ENCODE data around the gene CSMD2. TPM values are rescaled to one million over a fixed set of nuclear protein-coding genes. Genes with fewer than 3 reads are reported as not detected.

The CSMD2 gene
- total RNA-seq, 2 donors from 2014 or later: not detected

- no peak for ATAC-seq
- Mint-ChIP-seq H3K27ac (no peak overlapping the region), H3K9me3 (no peaks in the 10 kb centered on the region), H3K36me3 (no peaks in the 10 kb centered on the region)
- no peak for DNase-seq (ENCODE audit: low spot score in 2 of 2)
Observed at GRCh38 chr1:33784876-33785275, 380.2 kb downstream of the CSMD2 start.

- no peaks in the 10 kb centered on the region for H3K9me3 Mint-ChIP-seq
- H3K27ac Mint-ChIP-seq: no peak overlapping the region
- no peaks in the 10 kb centered on the region for H3K36me3 Mint-ChIP-seq
- no peak for ATAC-seq
- no peak for DNase-seq (ENCODE audit: low spot score in 2 of 2)
Observed at GRCh38 chr1:33782776-33783175, 382.3 kb downstream of the CSMD2 start.

- no peak overlapping the region for H3K27ac Mint-ChIP-seq
- no peak for DNase-seq (ENCODE audit: low spot score in 2 of 2)
- no peaks in the 10 kb centered on the region for H3K36me3 Mint-ChIP-seq
- ATAC-seq: no peak
- no peaks in the 10 kb centered on the region for H3K9me3 Mint-ChIP-seq
Observed at GRCh38 chr1:33781652-33782051, 383.4 kb downstream of the CSMD2 start.

- DNase-seq (ENCODE audit: low spot score in 2 of 2) (no peak), ATAC-seq (no peak)
- Mint-ChIP-seq H3K9me3 (no peaks in the 10 kb centered on the region), H3K27ac (no peak overlapping the region), H3K36me3 (peaks cover 0 to 6% of the 10 kb centered on the region in 2 donors)
Observed at GRCh38 chr1:33777337-33777736, 387.7 kb downstream of the CSMD2 start.

- ATAC-seq: no peak
Observed at GRCh38 chr1:33768821-33769220, 396.2 kb downstream of the CSMD2 start.

GRCh38 chr1:33768106-33768505, 396.9 kb downstream of the CSMD2 start:
- H3K27ac Mint-ChIP-seq: no peak overlapping the region
- ATAC-seq: no peak

More at GRCh38 chr1:33768821-33769220, 396.2 kb downstream of the CSMD2 start:
- DNase-seq (ENCODE audit: low spot score in 2 of 2): no peak
- Mint-ChIP-seq H3K27ac (no peak overlapping the region), H3K36me3 (peaks cover 0 to 6% of the 10 kb centered on the region in 2 donors), H3K9me3 (no peaks in the 10 kb centered on the region)

GRCh38 chr1:33764149-33764548, 400.9 kb downstream of the CSMD2 start:
- H3K9me3 Mint-ChIP-seq: peaks cover 0 to under 1% of the 10 kb centered on the region in 2 donors
- no peak for DNase-seq (ENCODE audit: low spot score in 2 of 2)
- H3K36me3 Mint-ChIP-seq: no peaks in the 10 kb centered on the region
- no peak for ATAC-seq
- H3K27ac Mint-ChIP-seq: no peak overlapping the region

More at GRCh38 chr1:33768106-33768505, 396.9 kb downstream of the CSMD2 start:
- DNase-seq (ENCODE audit: low spot score in 2 of 2): no peak
- H3K9me3 Mint-ChIP-seq: no peaks in the 10 kb centered on the region
- H3K36me3 Mint-ChIP-seq: peaks cover 0 to 2% of the 10 kb centered on the region in 2 donors

GRCh38 chr1:33763406-33763805, 401.6 kb downstream of the CSMD2 start:
- Mint-ChIP-seq H3K27ac (no peak overlapping the region), H3K9me3 (peaks cover 3 to 7% of the 10 kb centered on the region in 2 donors), H3K36me3 (no peaks in the 10 kb centered on the region)
- ATAC-seq (no peak), DNase-seq (ENCODE audit: low spot score in 2 of 2) (no peak)

GRCh38 chr1:33762962-33763361, 402.1 kb downstream of the CSMD2 start:
- DNase-seq (ENCODE audit: low spot score in 2 of 2) (no peak), ATAC-seq (no peak)
- Mint-ChIP-seq H3K9me3 (peaks cover 3 to 7% of the 10 kb centered on the region in 2 donors), H3K27ac (no peak overlapping the region), H3K36me3 (no peaks in the 10 kb centered on the region)

- ATAC-seq (no peak), DNase-seq (ENCODE audit: low spot score in 2 of 2) (no peak)
- no peaks in the 10 kb centered on the region for H3K36me3 Mint-ChIP-seq
- peaks cover 8 to 11% of the 10 kb centered on the region in 2 donors for H3K9me3 Mint-ChIP-seq
- no peak overlapping the region for H3K27ac Mint-ChIP-seq
Observed at GRCh38 chr1:33762109-33762830, 402.8 kb downstream of the CSMD2 start.

- no peaks in the 10 kb centered on the region for H3K36me3 Mint-ChIP-seq
- peaks cover 8 to 21% of the 10 kb centered on the region in 2 donors for H3K9me3 Mint-ChIP-seq
- H3K27ac Mint-ChIP-seq: no peak overlapping the region
- no peak for ATAC-seq
- DNase-seq (ENCODE audit: low spot score in 2 of 2): no peak
Observed at GRCh38 chr1:33758698-33759097, 406.3 kb downstream of the CSMD2 start.

- Mint-ChIP-seq H3K36me3 (peaks cover 0 to 9% of the 10 kb centered on the region in 2 donors), H3K27ac (no peak overlapping the region), H3K9me3 (peaks cover 22 to 27% of the 10 kb centered on the region in 2 donors)
- DNase-seq (ENCODE audit: low spot score in 2 of 2) (no peak), ATAC-seq (no peak)
Observed at GRCh38 chr1:33753087-33753856, 411.8 kb downstream of the CSMD2 start.

- H3K27ac Mint-ChIP-seq: no peak overlapping the region
Observed at GRCh38 chr1:33745942-33746341, 419.1 kb downstream of the CSMD2 start.

GRCh38 chr1:33743221-33743998, 421.6 kb downstream of the CSMD2 start:
- Mint-ChIP-seq H3K9me3 (no peaks in the 10 kb centered on the region), H3K36me3 (no peaks in the 10 kb centered on the region), H3K27ac (no peak overlapping the region)
- DNase-seq (ENCODE audit: low spot score in 2 of 2) (no peak), ATAC-seq (no peak)

More at GRCh38 chr1:33745942-33746341, 419.1 kb downstream of the CSMD2 start:
- Mint-ChIP-seq H3K36me3 (no peaks in the 10 kb centered on the region), H3K9me3 (no peaks in the 10 kb centered on the region)
- no peak for DNase-seq (ENCODE audit: low spot score in 2 of 2)
- no peak for ATAC-seq

GRCh38 chr1:33742663-33743062, 422.4 kb downstream of the CSMD2 start:
- DNase-seq (ENCODE audit: low spot score in 2 of 2): no peak
- ATAC-seq: no peak
- no peaks in the 10 kb centered on the region for H3K9me3 Mint-ChIP-seq
- no peaks in the 10 kb centered on the region for H3K36me3 Mint-ChIP-seq
- no peak overlapping the region for H3K27ac Mint-ChIP-seq

- no peaks in the 10 kb centered on the region for H3K9me3 Mint-ChIP-seq
- ATAC-seq: no peak
- DNase-seq (ENCODE audit: low spot score in 2 of 2): no peak
- H3K36me3 Mint-ChIP-seq: no peaks in the 10 kb centered on the region
- H3K27ac Mint-ChIP-seq: no peak overlapping the region
Observed at GRCh38 chr1:33741749-33742148, 423.3 kb downstream of the CSMD2 start.

Data from activated naive CD4-positive, alpha-beta T cell treated with anti-CD3 and anti-CD28 coated beads, Interleukin-2, amount 50 U/mL, for 72 hours (primary cell).